ENCODE data around the gene CYP4Z1. TPM values are rescaled to one million over a fixed set of nuclear protein-coding genes. Genes with fewer than 3 reads are reported as not detected.
"Not testable (repeated sequence)": the region's sequence is repeated elsewhere in the genome, so short reads cannot be mapped to it uniquely, and the experiment has no call there.

The CYP4Z1 gene
- total RNA-seq, 1 experiment from 2014 or later = not detected

DNA sequence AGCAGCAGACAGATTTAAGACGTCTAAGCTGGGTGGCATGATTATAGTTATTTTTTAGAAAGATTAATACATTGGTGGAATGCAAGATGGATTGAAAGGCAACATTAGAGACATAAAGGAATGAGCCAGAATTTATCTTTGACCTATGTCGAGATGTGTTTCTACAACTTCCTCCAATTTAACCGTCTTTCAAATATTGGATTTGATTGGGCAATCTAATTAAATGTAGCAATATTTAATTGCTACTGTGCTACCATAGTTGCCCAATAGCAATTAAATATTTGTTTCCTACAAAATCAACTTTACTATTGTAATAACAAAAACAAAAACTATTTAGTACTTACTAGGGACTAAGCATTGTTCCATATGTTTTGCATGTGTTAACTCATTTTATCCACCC lies 39.8 kb downstream of the CYP4Z1 start:
- Histone ChIP-seq H2BK15ac (ENCODE audit: low read depth, low read length) (no peak overlapping the region), H3K4ac (ENCODE audit: low read depth, low read length) (no peak overlapping the region), H3K14ac (ENCODE audit: insufficient read depth, low read length) (no peak overlapping the region), H2AFZ (ENCODE audit: low read length) (no peak overlapping the region), H2BK12ac (ENCODE audit: insufficient read length, low read depth, low read length) (no peak overlapping the region), H3K27ac (ENCODE audit: insufficient read length, low read depth, low read length) (no peak overlapping the region), H3K79me1 (ENCODE audit: insufficient read depth, low read depth, low read length, poor library complexity, severe bottlenecking) (no peaks in the 10 kb centered on the region), H3K9ac (ENCODE audit: extremely low read depth, insufficient read length, low read length) (no peak overlapping the region), H3K18ac (ENCODE audit: insufficient read length, low read depth, low read length) (no peak overlapping the region), H4K8ac (replicated peaks; ENCODE audit: insufficient read length, low read depth, low read length) (no peak overlapping the region), H3K23me2 (ENCODE audit: insufficient read length, low read depth, low read length, poor library complexity, severe bottlenecking) (no peaks in the 10 kb centered on the region), H4K91ac (ENCODE audit: insufficient read length, low read depth, low read length) (no peak overlapping the region), H2BK20ac (ENCODE audit: low read depth, low read length, poor library complexity, severe bottlenecking) (no peak overlapping the region), H4K5ac (ENCODE audit: insufficient read length, low read depth, low read length) (no peak overlapping the region), H3K27me3 (ENCODE audit: insufficient read depth, low read length) (no peaks in the 10 kb centered on the region), H3T11ph (ENCODE audit: low read length) (no peak overlapping the region), H3K79me2 (ENCODE audit: insufficient read depth, low read length) (no peaks in the 10 kb centered on the region), H4K20me1 (ENCODE audit: control insufficient read depth, insufficient read depth, insufficient read length) (no peaks in the 10 kb centered on the region), H2BK5ac (ENCODE audit: insufficient read length, low read length) (no peak overlapping the region), H3K56ac (ENCODE audit: insufficient read length, low read depth, low read length) (no peak overlapping the region), H3K23ac (ENCODE audit: insufficient read length, low read depth, low read length) (no peak overlapping the region), H2BK120ac (ENCODE audit: low read depth, low read length, poor library complexity, severe bottlenecking) (no peak overlapping the region), H3K4me1 (ENCODE audit: insufficient read depth, low read length) (peaks cover 2% of the 10 kb centered on the region; the same call in 1 of the 2 replicates), H3K4me2 (ENCODE audit: insufficient read depth, insufficient read length, low read length) (no peak overlapping the region), H3K9me3 (ENCODE audit: control insufficient read depth, low read depth, low read length) (no peaks in the 10 kb centered on the region), H2AK5ac (ENCODE audit: insufficient read length, low read length) (no peak overlapping the region)
- Mint-ChIP-seq H3K27me3 (ENCODE audit: low read depth) (peaks cover 2% of the 10 kb centered on the region), H3K9me3 (no peaks in the 10 kb centered on the region), H3K4me1 (peaks cover 7 to 9% of the 10 kb centered on the region in 2 experiments), H3K36me3 (ENCODE audit: insufficient read depth in 1 of 3, low read depth in 3 of 3) (no peaks in the 10 kb centered on the region), H3K27ac (no peak overlapping the region), H3K4me3 (no peak overlapping the region)
- WGBS (ENCODE audit: extremely low coverage, insufficient read length, low lambda C conversion rate) = no CpG with 5 or more reads among the region's 3 CpGs
- TF ChIP-seq, protein P1, sequence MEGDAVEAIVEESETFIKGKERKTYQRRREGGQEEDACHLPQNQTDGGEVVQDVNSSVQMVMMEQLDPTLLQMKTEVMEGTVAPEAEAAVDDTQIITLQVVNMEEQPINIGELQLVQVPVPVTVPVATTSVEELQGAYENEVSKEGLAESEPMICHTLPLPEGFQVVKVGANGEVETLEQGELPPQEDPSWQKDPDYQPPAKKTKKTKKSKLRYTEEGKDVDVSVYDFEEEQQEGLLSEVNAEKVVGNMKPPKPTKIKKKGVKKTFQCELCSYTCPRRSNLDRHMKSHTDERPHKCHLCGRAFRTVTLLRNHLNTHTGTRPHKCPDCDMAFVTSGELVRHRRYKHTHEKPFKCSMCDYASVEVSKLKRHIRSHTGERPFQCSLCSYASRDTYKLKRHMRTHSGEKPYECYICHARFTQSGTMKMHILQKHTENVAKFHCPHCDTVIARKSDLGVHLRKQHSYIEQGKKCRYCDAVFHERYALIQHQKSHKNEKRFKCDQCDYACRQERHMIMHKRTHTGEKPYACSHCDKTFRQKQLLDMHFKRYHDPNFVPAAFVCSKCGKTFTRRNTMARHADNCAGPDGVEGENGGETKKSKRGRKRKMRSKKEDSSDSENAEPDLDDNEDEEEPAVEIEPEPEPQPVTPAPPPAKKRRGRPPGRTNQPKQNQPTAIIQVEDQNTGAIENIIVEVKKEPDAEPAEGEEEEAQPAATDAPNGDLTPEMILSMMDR (conservative IDR thresholded peaks at IDR 0.05) = no peak
- no peak for DNase-seq

DNA sequence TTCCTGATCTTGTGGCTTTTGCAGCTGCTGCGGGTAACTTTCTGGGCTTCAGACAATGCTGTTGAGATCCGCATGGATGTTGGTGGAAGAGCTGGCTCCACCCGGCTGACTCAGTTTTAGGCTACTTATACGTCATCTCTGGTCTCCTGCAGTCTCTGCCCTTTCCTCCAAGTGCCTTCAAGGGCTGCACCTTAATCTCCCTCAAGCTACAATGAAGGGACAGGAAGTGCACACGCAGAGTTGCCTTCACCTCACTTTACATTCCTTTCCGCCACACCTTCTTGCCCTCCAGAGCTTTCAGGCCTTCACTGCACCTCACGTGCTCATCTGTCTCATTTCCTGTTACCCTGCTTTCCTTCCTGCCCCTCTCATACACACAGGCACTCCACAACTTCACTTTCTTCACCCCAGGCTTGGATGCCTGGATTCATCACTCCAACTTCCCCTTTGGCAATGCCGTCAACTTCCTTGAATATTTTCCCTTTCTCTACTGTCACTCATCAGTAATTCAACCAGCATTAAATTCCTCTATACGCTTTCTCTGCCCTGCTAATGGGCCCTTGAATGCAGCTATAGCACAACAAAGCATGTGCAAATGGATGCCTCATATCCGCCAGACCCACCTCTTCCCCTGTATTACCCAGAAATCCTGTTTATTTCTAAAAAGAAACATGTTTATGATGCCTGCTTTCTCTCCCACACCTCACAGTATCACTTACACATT lies 41.0 kb downstream of the CYP4Z1 start:
- H2BK20ac ChIP-seq (ENCODE audit: low read depth, low read length, poor library complexity, severe bottlenecking); H3K23ac ChIP-seq (ENCODE audit: insufficient read length, low read depth, low read length); H4K5ac ChIP-seq (ENCODE audit: insufficient read length, low read depth, low read length); H3K9ac ChIP-seq (ENCODE audit: extremely low read depth, insufficient read length, low read length); H2BK5ac ChIP-seq (ENCODE audit: insufficient read length, low read length); H3K4me2 ChIP-seq (ENCODE audit: insufficient read depth, insufficient read length, low read length); H3K4ac ChIP-seq (ENCODE audit: low read depth, low read length); H2BK15ac ChIP-seq (ENCODE audit: low read depth, low read length); H3K9me3 ChIP-seq (ENCODE audit: control insufficient read depth, low read depth, low read length); H3K4me3 Mint-ChIP-seq; H3T11ph ChIP-seq (ENCODE audit: low read length); H3K36me3 Mint-ChIP-seq (ENCODE audit: insufficient read depth in 1 of 3, low read depth in 3 of 3); H3K14ac ChIP-seq (ENCODE audit: insufficient read depth, low read length); H3K27ac ChIP-seq (ENCODE audit: insufficient read length, low read depth, low read length); H2AK5ac ChIP-seq (ENCODE audit: insufficient read length, low read length); H3K56ac ChIP-seq (ENCODE audit: insufficient read length, low read depth, low read length); H2BK12ac ChIP-seq (ENCODE audit: insufficient read length, low read depth, low read length); H2BK120ac ChIP-seq (ENCODE audit: low read depth, low read length, poor library complexity, severe bottlenecking); H4K20me1 ChIP-seq (ENCODE audit: control insufficient read depth, insufficient read depth, insufficient read length); H4K8ac ChIP-seq (replicated peaks; ENCODE audit: insufficient read length, low read depth, low read length); H3K27me3 Mint-ChIP-seq (ENCODE audit: low read depth); H3K27ac Mint-ChIP-seq; H2AFZ ChIP-seq (ENCODE audit: low read length); H3K79me1 ChIP-seq (ENCODE audit: insufficient read depth, low read depth, low read length, poor library complexity, severe bottlenecking); H3K27me3 ChIP-seq (ENCODE audit: insufficient read depth, low read length); H3K9me3 Mint-ChIP-seq; H3K4me1 ChIP-seq (ENCODE audit: insufficient read depth, low read length); H4K91ac ChIP-seq (ENCODE audit: insufficient read length, low read depth, low read length); H3K79me2 ChIP-seq (ENCODE audit: insufficient read depth, low read length); H3K23me2 ChIP-seq (ENCODE audit: insufficient read length, low read depth, low read length, poor library complexity, severe bottlenecking): not testable (repeated sequence)
- H3K18ac ChIP-seq (ENCODE audit: insufficient read length, low read depth, low read length) = peak overlapping the region; percentile 58
- peaks cover 13 to 20% of the 10 kb centered on the region in 2 experiments for H3K4me1 Mint-ChIP-seq
- no CpG with 5 or more reads among the region's 10 CpGs for WGBS (ENCODE audit: extremely low coverage, insufficient read length, low lambda C conversion rate)
- DNase-seq = peak; percentile 59

Data from H9 (cell line).